H1 (cell line): Measurements from ENCODE around the gene SPAST. TPM values are rescaled to one million over a fixed set of nuclear protein-coding genes. Genes with fewer than 3 reads are reported as not detected.

Source experiments
- CTCF ChIA-PET: fragments of 300-600 bp; sonication (Branson Sonifier 250); formaldehyde crosslinking; loops from one replicate; lab custom pipeline; 2021; ENCODE audit not compliant: partially characterized antibody; lab: Charles Lee
- POLR2A ChIA-PET: fragments of 300-600 bp; sonication (Branson Sonifier 250); formaldehyde crosslinking; loops from one replicate; lab custom pipeline; 2021; ENCODE audit warnings: inconsistent platforms; ENCODE audit not compliant: partially characterized antibody; lab: Charles Lee
- DNase-seq, 2 experiments: peaks; one replicate each; pipeline versions ENCODE4 v3.0.0 to v3.0.0-alpha.2; 2010 to 2022; ENCODE audit warnings: low spot score in 2 of 2, low read depth in 1 of 2, mixed read lengths in 1 of 2
- FAIRE-seq: peaks from 2 replicates; lab custom pipeline; 2011; peaks lifted over from hg19 to GRCh38; lab: Jason Lieb, UNC
- H2AFZ ChIP-seq: 2 replicates; pipeline ENCODE4 v1.8.1; 2012; ENCODE audit warnings: low read length, inconsistent platforms
- H2AK5ac ChIP-seq: 2 replicates; pipeline ENCODE4 v1.6.1; 2013; ENCODE audit warnings: low read depth, low read length
- H2BK120ac ChIP-seq: replicated peaks from 2 replicates; pipeline ENCODE3; 2013; ENCODE audit warnings: low read depth, low read length, inconsistent platforms
- H2BK12ac ChIP-seq: 2 replicates; pipeline ENCODE4 v1.6.1; 2013; ENCODE audit warnings: low read depth, low read length
- H2BK15ac ChIP-seq: 2 replicates; pipeline ENCODE4 v1.6.1; 2013; ENCODE audit warnings: low read length
- H2BK20ac ChIP-seq: 2 replicates; pipeline ENCODE4 v1.6.1; 2013; ENCODE audit warnings: low read length
- H2BK5ac ChIP-seq: 2 replicates; pipeline ENCODE4 v1.6.1; 2013; ENCODE audit warnings: low read depth, low read length
- H3K14ac ChIP-seq: 2 replicates; pipeline ENCODE4 v1.6.1; 2013; ENCODE audit warnings: inconsistent platforms; ENCODE audit not compliant: insufficient read length
- H3K18ac ChIP-seq: 2 replicates; pipeline ENCODE4 v1.6.1; 2013; ENCODE audit warnings: low read length; ENCODE audit errors: extremely low read depth
- H3K23ac ChIP-seq: 2 replicates; pipeline ENCODE4 v1.6.1; 2013; ENCODE audit warnings: inconsistent platforms; ENCODE audit not compliant: insufficient read length
- H3K23me2 ChIP-seq: 2 replicates; pipeline ENCODE4 v1.6.1; 2013; ENCODE audit warnings: low read depth, low read length
- H3K27ac ChIP-seq: 2 replicates; pipeline ENCODE4 v1.6.1; 2011; ENCODE audit warnings: low read depth, low read length, inconsistent platforms
- H3K27me3 ChIP-seq, 4 experiments: replicated peaks in 1 of 4; 1 replicate in 1 of 4; 2 replicates in 3 of 4; pipeline versions ENCODE4 v1.6.1 to v1.8.1; 2011 to 2013; ENCODE audit warnings: low read length in 3 of 4, mild to moderate bottlenecking in 3 of 4, inconsistent platforms in 2 of 4, mixed read lengths in 2 of 4, moderate library complexity in 1 of 4; ENCODE audit not compliant: control insufficient read depth in 3 of 4, insufficient read depth in 3 of 4; ENCODE audit errors: extremely low read depth in 1 of 4
- H3K36me3 ChIP-seq, 4 experiments: 2 replicates each; pipeline versions ENCODE4 v1.6.1 to v1.8.1; 2011 to 2013; ENCODE audit warnings: mild to moderate bottlenecking in 4 of 4, low read length in 3 of 4, moderate library complexity in 2 of 4, control low read depth in 1 of 4, inconsistent platforms in 1 of 4; ENCODE audit not compliant: insufficient read depth in 4 of 4, control insufficient read depth in 2 of 4
- H3K4ac ChIP-seq: replicated peaks from 2 replicates; pipeline ENCODE3; 2013; ENCODE audit warnings: low read length, low read depth, mixed read lengths, inconsistent platforms; ENCODE audit not compliant: insufficient read length
- H3K4me1 ChIP-seq, 4 experiments: replicated peaks in 1 of 4; 1 replicate in 1 of 4; 2 replicates in 3 of 4; pipeline versions ENCODE4 v1.6.1 to v1.8.1; 2011 to 2013; ENCODE audit warnings: low read length in 3 of 4, inconsistent platforms in 2 of 4, mixed read lengths in 1 of 4; ENCODE audit not compliant: insufficient read depth in 4 of 4, control insufficient read depth in 3 of 4
- H3K4me2 ChIP-seq, 2 experiments: 2 replicates each; pipeline versions ENCODE4 v1.6.1 to v1.8.1; 2011 to 2013; ENCODE audit warnings: low read depth in 2 of 2, low read length in 2 of 2, control low read depth in 1 of 2, inconsistent platforms in 1 of 2, mild to moderate bottlenecking in 1 of 2; ENCODE audit not compliant: insufficient read depth in 1 of 2
- H3K4me3 ChIP-seq, 4 experiments: fragments of 200-600, 300-600 bp in 1 of 4; sonication (generic), shearing (Covaris generic), sonication (Bioruptor Twin) in 1 of 4; 2 replicates each; pipeline versions ENCODE4 v1.5.1 to v1.8.1; 2011 to 2016; ENCODE audit warnings: low read length in 4 of 4, low read depth in 3 of 4, control low read depth in 2 of 4, inconsistent platforms in 2 of 4, mild to moderate bottlenecking in 2 of 4, mixed read lengths in 1 of 4, moderate library complexity in 1 of 4; ENCODE audit not compliant: insufficient read depth in 2 of 4; ENCODE audit errors: extremely low read depth in 1 of 4
- H3K56ac ChIP-seq: replicated peaks from 2 replicates; pipeline ENCODE3; 2013; ENCODE audit warnings: low read depth, mild to moderate bottlenecking, mixed read lengths, low read length, inconsistent platforms; ENCODE audit not compliant: insufficient read length
- H3K79me1 ChIP-seq: 2 replicates; pipeline ENCODE4 v1.6.1; 2013; ENCODE audit warnings: low read depth, low read length, control low read depth
- H3K79me2 ChIP-seq, 2 experiments: 2 replicates each; pipeline versions ENCODE4 v1.6.1 to v1.8.1; 2012 to 2013; ENCODE audit warnings: low read length in 2 of 2, mild to moderate bottlenecking in 2 of 2, inconsistent platforms in 1 of 2; ENCODE audit not compliant: insufficient read depth in 2 of 2, control insufficient read depth in 1 of 2
- H3K9ac ChIP-seq, 4 experiments: replicated peaks in 1 of 4; 1 replicate in 1 of 4; 2 replicates in 3 of 4; pipeline versions ENCODE4 v1.6.1 to v1.8.1; 2011 to 2013; ENCODE audit warnings: low read depth in 3 of 4, low read length in 3 of 4, control low read depth in 2 of 4, mild to moderate bottlenecking in 2 of 4, moderate library complexity in 2 of 4, inconsistent platforms in 1 of 4; ENCODE audit errors: extremely low read depth in 1 of 4
- H3K9me3 ChIP-seq, 2 experiments: 2 replicates each; pipeline versions ENCODE4 v1.6.1 to v1.8.1; 2012 to 2013; ENCODE audit warnings: mild to moderate bottlenecking in 2 of 2, moderate library complexity in 2 of 2, control low read depth in 1 of 2, inconsistent platforms in 1 of 2, low read depth in 1 of 2, low read length in 1 of 2, mixed read lengths in 1 of 2; ENCODE audit not compliant: insufficient read depth in 2 of 2
- H4K20me1 ChIP-seq, 2 experiments: replicated peaks in 1 of 2; 2 replicates each; pipeline versions ENCODE3 to v1.8.1; 2011 to 2013; ENCODE audit warnings: inconsistent platforms in 2 of 2, low read length in 2 of 2, mild to moderate bottlenecking in 1 of 2; ENCODE audit not compliant: insufficient read depth in 2 of 2, control insufficient read depth in 1 of 2
- H4K5ac ChIP-seq: 2 replicates; pipeline ENCODE4 v1.6.1; 2013; ENCODE audit warnings: low read length, low read depth, mixed read lengths, inconsistent platforms; ENCODE audit not compliant: insufficient read length
- H4K8ac ChIP-seq: 2 replicates; pipeline ENCODE4 v1.8.0; 2013; ENCODE audit warnings: mild to moderate bottlenecking, moderate library complexity, low read length, inconsistent platforms; ENCODE audit not compliant: insufficient read depth; ENCODE audit errors: extremely low read depth
- H4K91ac ChIP-seq: replicated peaks from 2 replicates; pipeline ENCODE3; 2013; ENCODE audit warnings: low read length, mixed read lengths, inconsistent platforms; ENCODE audit not compliant: insufficient read length
- BCL11A ChIP-seq, 2 experiments: IDR thresholded peaks; one replicate each; pipeline ENCODE4 v1.6.1; 2011; ENCODE audit warnings: low read depth in 2 of 2, low read length in 2 of 2, mild to moderate bottlenecking in 2 of 2
- EGR1 ChIP-seq: IDR thresholded peaks from 2 replicates; pipeline ENCODE4 v1.6.1; 2011; ENCODE audit warnings: low read depth, low read length, borderline replicate concordance
- EZH2 ChIP-seq: fragments of 200-600 bp; sonication (generic); IDR thresholded peaks from 2 replicates; pipeline ENCODE4 v1.7.1; 2012; ENCODE audit warnings: low read depth, mild to moderate bottlenecking, moderate library complexity, low read length, inconsistent platforms; ENCODE audit not compliant: severe bottlenecking
- FOSL1 ChIP-seq: IDR thresholded peaks from 2 replicates; pipeline ENCODE4 v1.6.1; 2011; ENCODE audit warnings: mild to moderate bottlenecking, low read depth, low read length, moderate library complexity; ENCODE audit not compliant: insufficient read depth
- JUND ChIP-seq: IDR thresholded peaks from 2 replicates; pipeline ENCODE4 v1.6.1; 2011; ENCODE audit warnings: mild to moderate bottlenecking, improper control_type of control experiment, low read length
- KDM1A ChIP-seq: fragments of 200-600, 300-600 bp; sonication (generic); IDR thresholded peaks from 2 replicates; pipeline ENCODE4 v1.7.1; 2016; ENCODE audit warnings: mild to moderate bottlenecking, low read length, borderline replicate concordance
- KDM4A ChIP-seq: IDR thresholded peaks from one replicate; pipeline ENCODE4 v1.7.1; 2012; ENCODE audit warnings: low read depth, mild to moderate bottlenecking, moderate library complexity, low read length, inconsistent platforms; ENCODE audit not compliant: severe bottlenecking
- RNF2 ChIP-seq: fragments of 200-900, 300-1000 bp; sonication (generic); IDR thresholded peaks from 2 replicates; pipeline ENCODE4 v1.7.1; 2016; ENCODE audit warnings: borderline replicate concordance, low read depth, mild to moderate bottlenecking, antibody characterized with exemption, low read length; ENCODE audit not compliant: poor library complexity, severe bottlenecking; ENCODE audit errors: missing control alignments
- SIRT6 ChIP-seq: IDR thresholded peaks from one replicate; pipeline ENCODE4 v1.7.1; 2012; ENCODE audit warnings: low read length, inconsistent platforms
- SP1 ChIP-seq: IDR thresholded peaks from 2 replicates; pipeline ENCODE4 v1.6.1; 2011; ENCODE audit warnings: low read depth, low read length
- SP2 ChIP-seq: IDR thresholded peaks from 2 replicates; pipeline ENCODE4 v1.6.1; 2012; ENCODE audit warnings: mild to moderate bottlenecking, low read length, inconsistent platforms
- SP4 ChIP-seq: IDR thresholded peaks from 2 replicates; pipeline ENCODE4 v1.6.1; 2012; ENCODE audit warnings: low read length, inconsistent platforms
- SRF ChIP-seq: IDR thresholded peaks from 2 replicates; pipeline ENCODE4 v1.6.1; 2011; ENCODE audit warnings: mild to moderate bottlenecking, low read depth, low read length, moderate library complexity
- TCF12 ChIP-seq: IDR thresholded peaks from 2 replicates; pipeline ENCODE4 v1.6.1; 2011; ENCODE audit warnings: low read depth, mild to moderate bottlenecking, low read length
- YY1 ChIP-seq: IDR thresholded peaks from 2 replicates; pipeline ENCODE4 v1.6.1; 2011; ENCODE audit warnings: low read depth, mild to moderate bottlenecking, low read length
- ZNF274 ChIP-seq: IDR thresholded peaks from 2 replicates; pipeline ENCODE4 v1.7.0; 2012; ENCODE audit warnings: low read length, borderline replicate concordance; ENCODE audit errors: extremely low read depth
- WGBS, 2 experiments: shearing (Covaris generic) in 1 of 2; methylation state at CpG; one replicate each; pipeline versions ENCODE4 v1.1.6 to v1.1.7; 2013 to 2015; ENCODE audit warnings: low lambda C conversion rate in 2 of 2, mixed read lengths in 2 of 2, inconsistent platforms in 1 of 2, low coverage in 1 of 2, missing lambda C conversion rate in 1 of 2; ENCODE audit not compliant: insufficient replicate concordance in 2 of 2, insufficient coverage in 1 of 2, insufficient read length in 1 of 2; ENCODE audit errors: extremely low coverage in 1 of 2, missing lambda C conversion rate in 1 of 2; 5-methylcytosine and 5-hydroxymethylcytosine counted together
- polyA plus RNA-seq, 7 experiments: library from polyadenylated mRNA; depleted of rRNA in 3 of 7; stranded (reverse) in 5 of 7; unstranded in 2 of 7; fragments of >200 nt in 5 of 7; fragments of 200-250 nt in 2 of 7; gene quantifications; 1 replicate in 5 of 7; 2 replicates in 1 of 7; 4 replicates in 1 of 7; pipeline versions ENCODE4 v1.2.1 to v1.2.3, GENCODE V29; 2011 to 2013; ENCODE audit warnings: missing spikeins in 2 of 7, mixed read lengths in 2 of 7
- total RNA-seq: library from RNA; stranded (reverse); fragmentation: NEBNext Ultra II Directional; extraction: Animal tissue kit (Norgen Biotek cat#: 25700); gene quantifications from 2 replicates; pipeline ENCODE4 v1.2.1, GENCODE V29; 2021

The SPAST gene
- total and polyA plus RNA-seq, 2 of the 8 experiments (the other 6 are each of a cell fraction or from before 2014, with no cell fraction given), result 4.4 to 36.0 TPM

DNA sequence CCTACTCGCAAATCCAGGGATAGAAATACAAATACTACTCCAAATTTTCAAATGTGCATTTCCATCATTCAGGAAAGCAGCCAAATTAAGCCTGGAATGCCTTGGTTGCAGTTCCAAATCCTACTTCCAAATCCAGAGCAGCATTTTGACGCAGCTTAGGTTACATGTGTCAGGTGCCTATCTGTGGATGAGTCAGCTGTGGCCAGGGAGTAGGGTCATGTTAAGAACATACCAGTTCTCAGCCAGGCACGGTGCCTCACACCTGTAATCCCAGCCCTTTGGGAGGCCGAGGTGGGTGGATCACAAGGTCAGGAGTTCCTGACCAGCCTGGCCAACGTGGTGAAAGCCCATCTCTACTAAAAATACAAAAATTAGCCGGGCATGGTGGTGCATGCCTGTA lies 119.3 kb downstream of the SPAST start:
- H3K79me2 ChIP-seq, result no peaks in the 10 kb centered on the region
- H2BK20ac ChIP-seq, result no peak overlapping the region
- no peak overlapping the region for H3K56ac ChIP-seq
- H3K36me3 ChIP-seq, result peaks cover 3 to 20% (median 12%) of the 10 kb centered on the region in 4 experiments; a peak in 6 of 8 replicates
- no peak overlapping the region for H3K4ac ChIP-seq
- H2BK120ac ChIP-seq, result no peak overlapping the region
- no peak overlapping the region for H2BK5ac ChIP-seq
- CTCF ChIA-PET, result interaction anchor here (1.2 to 1.4 kb wide), 2 partner anchors 11 to 47 kb away, joined by 3 to 4 read pairs; no protein-coding TSS in a partner anchor
- H3K27ac ChIP-seq, result no peak overlapping the region
- no peak overlapping the region for H3K14ac ChIP-seq
- H3K9me3 ChIP-seq, result no peaks in the 10 kb centered on the region
- H3K4me3 ChIP-seq, result no peak overlapping the region
- H3K18ac ChIP-seq, result no peak overlapping the region
- no peak overlapping the region for H2BK12ac ChIP-seq
- no peak overlapping the region for H3K9ac ChIP-seq
- no peaks in the 10 kb centered on the region for H3K79me1 ChIP-seq
- no peaks in the 10 kb centered on the region for H3K27me3 ChIP-seq
- H3K4me2 ChIP-seq, result no peak overlapping the region
- H2AFZ ChIP-seq, result no peak overlapping the region
- no peak overlapping the region for H4K8ac ChIP-seq
- H2AK5ac ChIP-seq, result no peak overlapping the region
- no peaks in the 10 kb centered on the region for H3K4me1 ChIP-seq
- FAIRE-seq, result no peak
- H3K23me2 ChIP-seq, result no peaks in the 10 kb centered on the region; the same call in 1 of the 2 replicates
- no peak overlapping the region for H4K5ac ChIP-seq
- no peak overlapping the region for H2BK15ac ChIP-seq
- no peak overlapping the region for H3K23ac ChIP-seq
- DNase-seq, result no peak
- H4K91ac ChIP-seq, result no peak overlapping the region
- POLR2A ChIA-PET, result no interaction called here
- peaks cover 0 to 2% of the 10 kb centered on the region in 2 experiments for H4K20me1 ChIP-seq
- 84% methylated on average over 6 of the region's 6 CpGs; no CpG with 5 or more reads in 1 of the 2 experiments for WGBS, 2 experiments
- TF ChIP-seq SIRT6, result no peak
- TF ChIP-seq BCL11A (IDR thresholded peaks at IDR 0.05; ENCODE audit: low read depth in 2 of 2, low read length in 2 of 2), result no peak
- TF ChIP-seq KDM1A, result no peak
- TF ChIP-seq RNF2, result no peak
- no peak for TF ChIP-seq YY1
- TF ChIP-seq EZH2, result no peak
- TF ChIP-seq SP2, result no peak
- TF ChIP-seq SP1, result no peak
- no peak for TF ChIP-seq EGR1
- TF ChIP-seq SRF, result no peak
- no peak for TF ChIP-seq KDM4A
- no peak for TF ChIP-seq TCF12
- no peak for TF ChIP-seq JUND
- TF ChIP-seq SP4, result no peak
- no peak for TF ChIP-seq FOSL1
- TF ChIP-seq ZNF274, result no peak
